Fibroblast of villous mesenchyme (primary cell): ENCODE data around the gene SSPN. TPM values are rescaled to one million over a fixed set of nuclear protein-coding genes. Genes with fewer than 3 reads are reported as not detected.
A peak's percentile ranks its signal among the peaks of the same experiment; 100 is the strongest.

ENCODE experiments used
- DNase-seq: peaks from one replicate; pipeline ENCODE4 v3.0.0-alpha.2; 2010; ENCODE audit warnings: low read depth
- H3K4me3 ChIP-seq: 2 replicates; pipeline ENCODE4 v1.5.1; 2011; ENCODE audit warnings: low read depth, mild to moderate bottlenecking, low read length
- CTCF ChIP-seq: IDR thresholded peaks from 2 replicates; pipeline ENCODE4 v1.5.1; 2012; ENCODE audit warnings: low read depth, mild to moderate bottlenecking, low read length; ENCODE audit not compliant: insufficient read depth
- total RNA-seq: library from RNA; depleted of rRNA; stranded (reverse); fragments of >200 nt; gene quantifications from 2 replicates; pipeline ENCODE4 v1.2.3, GENCODE V29; 2012

SSPN gene, protein sequence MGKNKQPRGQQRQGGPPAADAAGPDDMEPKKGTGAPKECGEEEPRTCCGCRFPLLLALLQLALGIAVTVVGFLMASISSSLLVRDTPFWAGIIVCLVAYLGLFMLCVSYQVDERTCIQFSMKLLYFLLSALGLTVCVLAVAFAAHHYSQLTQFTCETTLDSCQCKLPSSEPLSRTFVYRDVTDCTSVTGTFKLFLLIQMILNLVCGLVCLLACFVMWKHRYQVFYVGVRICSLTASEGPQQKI
- total RNA-seq, result 11.6 and 22.0 TPM in 2 replicates

DNA sequence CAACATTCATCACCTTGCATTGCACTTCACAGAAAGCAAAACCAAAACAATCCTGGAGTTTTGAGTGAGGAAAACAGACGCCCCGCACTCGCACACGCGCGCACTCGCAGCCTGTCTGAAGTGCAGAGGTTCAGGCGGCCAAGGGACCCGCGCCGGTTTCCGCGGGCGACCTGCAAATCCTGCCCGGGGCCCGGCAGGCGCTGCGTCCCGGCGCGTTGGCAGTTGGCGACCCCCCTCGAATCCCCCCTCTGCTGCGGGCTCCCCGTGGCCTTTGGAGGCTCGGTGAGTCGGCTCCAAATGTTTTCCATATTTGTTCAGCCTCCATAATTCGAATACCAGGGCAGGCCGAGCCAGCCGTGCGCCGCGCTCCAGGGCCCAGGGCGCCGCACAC lies at the start of gene SSPN:
Gene SSPN, plus strand, starts transcription at position 324 of the 391 bp plus-strand sequence. CDS start 100 bp downstream, outside the sequence.
- peak within 1 kb of the TSS; percentile 61 for H3K4me3 ChIP-seq
- no peak for TF ChIP-seq CTCF
- DNase-seq, result peak; percentile 54

DNA sequence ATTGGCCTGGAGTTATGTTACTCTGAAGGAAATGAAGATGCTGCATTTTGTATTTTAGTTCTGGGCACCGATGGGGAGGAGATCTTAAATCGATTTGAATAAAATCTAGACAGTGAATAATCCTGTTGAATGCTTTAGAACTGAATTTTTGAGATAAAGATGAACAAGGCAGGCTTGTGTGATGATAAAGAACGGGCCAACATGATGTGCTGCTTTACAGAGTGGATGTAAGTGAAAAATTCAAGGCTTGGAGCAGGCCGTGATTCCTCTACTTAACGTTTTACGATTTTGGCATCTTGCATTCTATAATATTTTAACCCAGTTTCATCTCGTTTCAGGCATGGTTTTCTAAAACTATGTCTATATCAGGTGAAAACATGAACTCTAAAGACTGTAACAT lies 47.1 kb upstream of the SSPN start:
- H3K4me3 ChIP-seq, result no peak overlapping the region
- TF ChIP-seq CTCF, result no peak
- no peak for DNase-seq

DNA sequence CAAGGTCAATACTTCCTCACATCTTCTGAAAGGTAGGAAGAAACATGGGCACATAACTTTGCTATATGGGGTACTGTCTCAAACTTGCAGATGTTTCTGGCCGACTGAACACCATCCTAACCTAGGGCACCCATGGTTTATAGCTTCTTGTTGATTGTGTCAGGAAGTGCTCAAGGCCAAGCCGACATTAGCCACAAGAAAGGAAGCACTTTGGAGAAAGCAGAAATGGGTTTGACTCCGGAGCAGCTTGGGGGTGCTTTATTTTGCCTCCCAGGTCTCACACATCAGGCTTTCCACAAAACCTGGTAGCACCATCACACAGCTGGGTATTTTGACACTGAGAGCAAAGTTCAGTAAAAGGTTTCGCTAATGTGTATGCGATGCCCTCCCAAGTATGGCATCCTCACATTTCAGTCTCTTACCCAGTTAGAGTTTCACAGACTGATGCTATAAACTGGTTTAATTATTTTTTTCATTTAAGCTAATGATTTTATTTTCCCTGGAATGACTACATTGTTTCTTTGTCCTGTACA lies 45.3 kb upstream of the SSPN start:
- DNase-seq, result no peak
- TF ChIP-seq CTCF, result no peak
- no peak overlapping the region for H3K4me3 ChIP-seq

- no peak for TF ChIP-seq CTCF
- H3K4me3 ChIP-seq, result no peak overlapping the region
- peak; percentile 50 for DNase-seq
Measured at GRCh38 chr12:26150736-26151450, 44.5 kb upstream of the SSPN start.

DNA sequence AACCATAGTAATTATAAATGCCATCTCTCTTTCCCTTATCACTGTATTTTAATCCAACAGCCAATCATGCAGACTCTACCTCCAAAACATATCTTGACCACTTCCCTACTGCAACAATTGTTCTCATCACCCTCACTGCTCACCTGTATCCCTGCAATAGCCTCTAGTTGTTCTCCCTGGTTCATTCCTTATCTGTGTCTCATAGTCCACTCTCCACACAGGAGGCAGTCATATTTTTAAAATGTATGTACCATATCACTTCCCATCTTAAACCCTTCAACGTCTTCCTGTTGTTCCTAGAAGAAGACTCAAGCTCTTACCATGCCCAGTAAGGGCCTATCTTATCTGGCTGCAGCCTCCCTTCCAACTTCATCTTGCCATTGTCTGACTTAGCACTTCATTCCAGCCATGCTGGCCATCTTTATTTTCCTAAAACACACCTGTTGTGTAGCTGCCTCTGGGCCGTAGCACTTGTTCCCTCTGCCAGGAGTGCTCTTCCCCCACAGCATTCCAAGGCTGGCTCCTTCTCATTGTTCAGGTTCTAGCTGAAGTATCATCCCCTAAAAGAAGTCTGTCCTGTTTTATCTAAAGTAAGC lies 42.8 kb upstream of the SSPN start:
- H3K4me3 ChIP-seq, result no peak overlapping the region
- TF ChIP-seq CTCF, result no peak
- no peak for DNase-seq

DNA sequence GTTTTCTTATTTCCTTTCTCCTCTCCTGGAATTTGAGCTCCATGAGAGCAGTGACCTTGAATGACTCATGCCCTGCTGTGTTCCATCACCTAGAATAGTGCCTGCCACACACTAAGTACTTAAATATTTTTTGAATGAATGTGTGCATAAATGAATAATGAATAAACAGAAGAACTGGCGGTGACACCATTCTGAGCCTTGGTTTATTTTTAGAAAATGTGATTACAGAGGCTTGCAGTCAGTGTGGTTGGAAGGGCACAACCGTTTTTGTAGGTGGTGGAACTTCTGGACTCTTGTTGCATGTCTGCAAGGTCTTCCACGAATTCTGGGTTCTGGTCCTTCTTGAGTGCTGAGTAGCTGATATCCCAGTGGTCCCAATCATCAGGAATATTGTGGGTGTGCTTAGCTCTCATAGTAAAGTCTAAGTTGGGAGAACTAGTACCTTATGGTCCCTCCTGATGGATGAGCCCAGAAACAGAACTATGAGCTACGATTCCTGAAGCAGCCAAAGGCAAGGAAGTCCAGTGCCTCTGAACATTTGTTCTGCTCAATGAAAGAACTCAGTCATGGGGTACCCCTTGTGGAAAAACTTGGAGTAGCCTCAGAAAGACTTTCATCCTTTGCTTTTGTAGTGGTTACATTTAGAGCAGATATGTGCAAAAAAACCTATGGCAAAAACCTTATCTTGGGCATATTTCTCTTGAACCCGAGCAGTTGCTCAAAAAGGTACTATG lies 41.8 kb upstream of the SSPN start:
- no peak overlapping the region for H3K4me3 ChIP-seq
- TF ChIP-seq CTCF, result peak; percentile 8
- DNase-seq, result peak; percentile 94
